H1 (cell line): Measurements from ENCODE around the gene SLC18A3. TPM values are rescaled to one million over a fixed set of nuclear protein-coding genes. Genes with fewer than 3 reads are reported as not detected.

Experiments used
- BACH1 ChIP-seq: IDR thresholded peaks from 2 replicates; pipeline ENCODE4 v1.6.1; 2012; ENCODE audit warnings: low read length, improper control_type of control experiment
- CHD7 ChIP-seq: fragments of 300-600 bp; sonication (generic); IDR thresholded peaks from 2 replicates; pipeline ENCODE4 v1.7.1; 2012; ENCODE audit warnings: low read length, moderate library complexity, mild to moderate bottlenecking, inconsistent platforms; ENCODE audit not compliant: insufficient replicate concordance
- KDM1A ChIP-seq: fragments of 200-600, 300-600 bp; sonication (generic); IDR thresholded peaks from 2 replicates; pipeline ENCODE4 v1.7.1; 2016; ENCODE audit warnings: mild to moderate bottlenecking, low read length, borderline replicate concordance
- RAD21 ChIP-seq, 2 experiments: IDR thresholded peaks in 1 of 2; conservative IDR thresholded peaks in 1 of 2; 2 replicates each; pipeline ENCODE4 v1.6.1; 2011; ENCODE audit warnings: low read depth in 2 of 2, low read length in 2 of 2, improper control_type of control experiment in 1 of 2, inconsistent platforms in 1 of 2, mild to moderate bottlenecking in 1 of 2, moderate library complexity in 1 of 2
- SIN3A ChIP-seq, 2 experiments: IDR thresholded peaks in 1 of 2; conservative IDR thresholded peaks in 1 of 2; 2 replicates each; pipeline ENCODE4 v1.6.1; 2011 to 2012; ENCODE audit warnings: low read length in 2 of 2, improper control_type of control experiment in 1 of 2, low read depth in 1 of 2, mild to moderate bottlenecking in 1 of 2
- TEAD4 ChIP-seq: IDR thresholded peaks from 2 replicates; pipeline ENCODE4 v1.6.1; 2012; ENCODE audit warnings: low read depth, low read length, inconsistent platforms, mixed read lengths
- polyA plus RNA-seq, 7 experiments: library from polyadenylated mRNA; depleted of rRNA in 3 of 7; stranded (reverse) in 5 of 7; unstranded in 2 of 7; fragments of >200 nt in 5 of 7; fragments of 200-250 nt in 2 of 7; gene quantifications; 1 replicate in 5 of 7; 2 replicates in 1 of 7; 4 replicates in 1 of 7; pipeline versions ENCODE4 v1.2.1 to v1.2.3, GENCODE V29; 2011 to 2013; ENCODE audit warnings: missing spikeins in 2 of 7, mixed read lengths in 2 of 7
- total RNA-seq: library from RNA; stranded (reverse); fragmentation: NEBNext Ultra II Directional; extraction: Animal tissue kit (Norgen Biotek cat#: 25700); gene quantifications from 2 replicates; pipeline ENCODE4 v1.2.1, GENCODE V29; 2021
- TF ChIP-seq, protein P1 (sequence below): IDR thresholded peaks from 2 replicates; pipeline ENCODE4 v1.6.1; 2012; ENCODE audit warnings: low read length, inconsistent platforms

Gene SLC18A3
- total and polyA plus RNA-seq, 2 of the 8 experiments (the other 6 are each of a cell fraction or from before 2014, with no cell fraction given): 0.17 TPM; not detected in 1

- TF ChIP-seq CHD7: no peak
- TF ChIP-seq SIN3A (conservative IDR thresholded peaks at IDR 0.05 in 1 of 2, IDR thresholded peaks at IDR 0.05 in 1 of 2; ENCODE audit: low read depth in 1 of 2, low read length in 2 of 2): no peak
- TF ChIP-seq RAD21 (IDR thresholded peaks at IDR 0.05 in 1 of 2, conservative IDR thresholded peaks at IDR 0.05 in 1 of 2; ENCODE audit: low read depth in 2 of 2, low read length in 2 of 2): no peak
- TF ChIP-seq KDM1A: no peak
- no peak for TF ChIP-seq BACH1
- TF ChIP-seq, protein P1, sequence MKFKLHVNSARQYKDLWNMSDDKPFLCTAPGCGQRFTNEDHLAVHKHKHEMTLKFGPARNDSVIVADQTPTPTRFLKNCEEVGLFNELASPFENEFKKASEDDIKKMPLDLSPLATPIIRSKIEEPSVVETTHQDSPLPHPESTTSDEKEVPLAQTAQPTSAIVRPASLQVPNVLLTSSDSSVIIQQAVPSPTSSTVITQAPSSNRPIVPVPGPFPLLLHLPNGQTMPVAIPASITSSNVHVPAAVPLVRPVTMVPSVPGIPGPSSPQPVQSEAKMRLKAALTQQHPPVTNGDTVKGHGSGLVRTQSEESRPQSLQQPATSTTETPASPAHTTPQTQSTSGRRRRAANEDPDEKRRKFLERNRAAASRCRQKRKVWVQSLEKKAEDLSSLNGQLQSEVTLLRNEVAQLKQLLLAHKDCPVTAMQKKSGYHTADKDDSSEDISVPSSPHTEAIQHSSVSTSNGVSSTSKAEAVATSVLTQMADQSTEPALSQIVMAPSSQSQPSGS: no peak
- no peak for TF ChIP-seq TEAD4
These were observed 16.6 kb upstream of the SLC18A3 start (continued) for GRCh38 chr10:49593564-49593875.
